Measurements from ENCODE around the gene CCND2. TPM values are rescaled to one million over a fixed set of nuclear protein-coding genes. Genes with fewer than 3 reads are reported as not detected.
A peak's percentile ranks its signal among the peaks of the same experiment; 100 is the strongest.

The CCND2 gene
- total RNA-seq, 2 experiments from 2014 or later: 357 to 369 TPM

DNA sequence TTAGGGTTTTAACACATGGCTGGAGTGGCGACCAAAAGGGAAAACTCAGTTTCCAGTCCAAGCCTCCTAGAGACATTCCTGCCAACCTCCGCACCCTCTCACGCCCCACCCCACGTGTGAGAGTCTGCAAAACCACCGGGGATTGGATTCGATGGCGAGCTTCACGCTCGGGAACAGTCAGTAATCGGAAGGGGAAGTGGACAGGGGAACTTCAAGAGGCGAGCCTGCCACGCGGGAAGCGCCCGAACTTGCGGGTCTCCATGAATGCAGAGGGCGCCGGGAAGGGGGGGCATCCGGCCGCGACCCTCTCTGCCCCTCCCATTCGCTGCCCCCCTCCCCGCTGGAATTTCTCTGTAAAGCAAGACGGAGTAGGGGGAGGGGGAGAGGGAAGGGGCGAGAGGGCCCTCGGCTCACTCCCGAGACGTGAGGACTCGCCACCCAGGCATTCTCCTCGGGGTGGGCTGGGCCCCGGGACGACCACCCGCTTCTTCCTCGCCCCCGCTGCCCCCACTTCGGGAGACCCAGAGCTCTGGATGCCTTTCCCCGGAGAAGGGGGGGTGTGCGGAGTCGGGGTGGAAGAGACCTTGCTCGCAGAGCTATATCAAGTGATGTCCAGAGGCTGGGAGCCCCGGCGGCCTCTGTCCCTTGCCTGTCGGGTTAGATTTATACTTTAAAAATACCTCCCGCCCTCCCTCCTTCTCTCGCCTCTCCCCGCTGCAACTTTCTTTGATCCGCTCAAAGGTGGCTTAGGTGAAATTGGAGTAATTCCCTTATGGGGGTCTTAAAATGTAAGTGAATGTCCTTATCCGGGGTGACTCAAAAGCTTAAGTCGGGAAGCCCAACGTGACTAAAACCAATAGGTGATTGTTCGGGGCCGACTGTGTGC is 2.5 kb upstream of the CCND2 start:
- ATAC-seq (no peak), DNase-seq (peak; percentile 67)
- peak overlapping the region; percentile 99 for H3K27ac Mint-ChIP-seq
- H3K9me3 Mint-ChIP-seq (ENCODE audit: low read depth): no peaks in the 10 kb centered on the region
- no peaks in the 10 kb centered on the region for H3K27me3 Mint-ChIP-seq
- ChIA-PET POLR2A (interaction anchor here (0.8 to 3.3 kb wide), 11 partner anchors 13 to 402 kb away, joined by 3 to 22 read pairs (median 4); partner anchors contain the start of gene PARP11), CTCF (interaction anchor here (0.5 to 1.5 kb wide), 11 partner anchors 11 to 272 kb away, joined by 3 to 6 read pairs (median 3); no protein-coding TSS in a partner anchor)
- H3K4me3 Mint-ChIP-seq: peak overlapping the region; percentile 95
- intact Hi-C loops (cut with DNase I, micrococcal nuclease): no loop called here
- peaks cover 23% of the 10 kb centered on the region for H3K36me3 Mint-ChIP-seq (ENCODE audit: low read depth)
- peaks cover 25% of the 10 kb centered on the region for H3K4me1 Mint-ChIP-seq

GRCh38 chr12:4271717-4272423 is 1.7 kb upstream of the CCND2 start:
- POLR2A ChIA-PET: interaction anchor here (0.8 to 3.3 kb wide), 10 partner anchors 18 to 402 kb away, joined by 3 to 22 read pairs (median 4); partner anchors contain the start of gene PARP11
- ATAC-seq: peak; percentile 55
- Mint-ChIP-seq H3K9me3 (ENCODE audit: low read depth) (no peaks in the 10 kb centered on the region), H3K4me3 (peak overlapping the region; percentile 95), H3K27me3 (no peaks in the 10 kb centered on the region), H3K27ac (peak overlapping the region; percentile 99), H3K4me1 (peaks cover 32% of the 10 kb centered on the region), H3K36me3 (ENCODE audit: low read depth) (peaks cover 31% of the 10 kb centered on the region)
- intact Hi-C loops (cut with DNase I, micrococcal nuclease): loop anchor here (1.0 to 2.0 kb wide), 7 partner anchors 21 to 399 kb away; partner anchors contain the start of gene PARP11 (in 1 of the 2)
- CTCF ChIA-PET: interaction anchor here (0.7 to 8.6 kb wide), 7 partner anchors 14 to 386 kb away, joined by 3 to 109 read pairs (median 3); no protein-coding TSS in a partner anchor
- peak; percentile 94 for DNase-seq

- H3K4me3 Mint-ChIP-seq: peak overlapping the region; percentile 95
- POLR2A ChIA-PET: interaction anchor here (0.5 to 3.3 kb wide), 13 partner anchors 17 to 403 kb away, joined by 3 to 22 read pairs (median 3); no protein-coding TSS in a partner anchor
- H3K36me3 Mint-ChIP-seq (ENCODE audit: low read depth): peaks cover 39% of the 10 kb centered on the region
- H3K27ac Mint-ChIP-seq: peak overlapping the region; percentile 99
- CTCF ChIA-PET: interaction anchor here (0.6 to 8.6 kb wide), 11 partner anchors 15 to 387 kb away, joined by 3 to 109 read pairs (median 3); no protein-coding TSS in a partner anchor
- H3K4me1 Mint-ChIP-seq: peaks cover 35% of the 10 kb centered on the region
- no peaks in the 10 kb centered on the region for H3K9me3 Mint-ChIP-seq (ENCODE audit: low read depth)
- intact Hi-C loops (cut with DNase I, micrococcal nuclease): loop anchor here (1.0 to 2.0 kb wide), 8 partner anchors 22 to 400 kb away; partner anchors contain the start of gene PARP11 (in 1 of the 2)
- ATAC-seq: peak; percentile 11
- no peaks in the 10 kb centered on the region for H3K27me3 Mint-ChIP-seq
- peak; percentile 87 for DNase-seq
These were observed 914 bp upstream of the CCND2 start for GRCh38 chr12:4272424-4273272.

- peak overlapping the region; percentile 95 for H3K4me3 Mint-ChIP-seq
- peaks cover 35% of the 10 kb centered on the region for H3K4me1 Mint-ChIP-seq
- ATAC-seq: peak; percentile 1
- DNase-seq: no peak
- H3K27ac Mint-ChIP-seq: peak overlapping the region; percentile 99
- no peaks in the 10 kb centered on the region for H3K27me3 Mint-ChIP-seq
- POLR2A ChIA-PET: interaction anchor here (0.5 to 3.3 kb wide), 9 partner anchors 16 to 300 kb away, joined by 3 to 22 read pairs (median 3); no protein-coding TSS in a partner anchor
- CTCF ChIA-PET: interaction anchor here (0.6 to 8.6 kb wide), 8 partner anchors 89 to 388 kb away, joined by 3 to 109 read pairs (median 4); no protein-coding TSS in a partner anchor
- H3K9me3 Mint-ChIP-seq (ENCODE audit: low read depth): no peaks in the 10 kb centered on the region
- intact Hi-C loops (cut with DNase I, micrococcal nuclease): loop anchor here (1.0 to 2.0 kb wide), 5 partner anchors 22 to 400 kb away; partner anchors contain the start of gene PARP11 (in 1 of the 2)
- peaks cover 45% of the 10 kb centered on the region for H3K36me3 Mint-ChIP-seq (ENCODE audit: low read depth)
These were observed 300 bp upstream of the CCND2 start for GRCh38 chr12:4273273-4273651.

GRCh38 chr12:4274396-4275015 is 944 bp downstream of the CCND2 start:
- H3K4me1 Mint-ChIP-seq: peaks cover 41% of the 10 kb centered on the region
- intact Hi-C loops (cut with DNase I, micrococcal nuclease): no loop called here
- peak overlapping the region; percentile 95 for H3K4me3 Mint-ChIP-seq
- H3K27ac Mint-ChIP-seq: peak overlapping the region; percentile 99
- DNase-seq (peak; percentile 53), ATAC-seq (no peak)
- H3K27me3 Mint-ChIP-seq: no peaks in the 10 kb centered on the region
- ChIA-PET CTCF (interaction anchor here (0.6 to 8.6 kb wide), 6 partner anchors 87 to 389 kb away, joined by 3 to 109 read pairs (median 4); no protein-coding TSS in a partner anchor), POLR2A (interaction anchor here (0.7 to 3.3 kb wide), 2 partner anchors 128 to 204 kb away, joined by 4 to 22 read pairs; no protein-coding TSS in a partner anchor)
- H3K9me3 Mint-ChIP-seq (ENCODE audit: low read depth): no peaks in the 10 kb centered on the region
- peaks cover 57% of the 10 kb centered on the region for H3K36me3 Mint-ChIP-seq (ENCODE audit: low read depth)

DNA sequence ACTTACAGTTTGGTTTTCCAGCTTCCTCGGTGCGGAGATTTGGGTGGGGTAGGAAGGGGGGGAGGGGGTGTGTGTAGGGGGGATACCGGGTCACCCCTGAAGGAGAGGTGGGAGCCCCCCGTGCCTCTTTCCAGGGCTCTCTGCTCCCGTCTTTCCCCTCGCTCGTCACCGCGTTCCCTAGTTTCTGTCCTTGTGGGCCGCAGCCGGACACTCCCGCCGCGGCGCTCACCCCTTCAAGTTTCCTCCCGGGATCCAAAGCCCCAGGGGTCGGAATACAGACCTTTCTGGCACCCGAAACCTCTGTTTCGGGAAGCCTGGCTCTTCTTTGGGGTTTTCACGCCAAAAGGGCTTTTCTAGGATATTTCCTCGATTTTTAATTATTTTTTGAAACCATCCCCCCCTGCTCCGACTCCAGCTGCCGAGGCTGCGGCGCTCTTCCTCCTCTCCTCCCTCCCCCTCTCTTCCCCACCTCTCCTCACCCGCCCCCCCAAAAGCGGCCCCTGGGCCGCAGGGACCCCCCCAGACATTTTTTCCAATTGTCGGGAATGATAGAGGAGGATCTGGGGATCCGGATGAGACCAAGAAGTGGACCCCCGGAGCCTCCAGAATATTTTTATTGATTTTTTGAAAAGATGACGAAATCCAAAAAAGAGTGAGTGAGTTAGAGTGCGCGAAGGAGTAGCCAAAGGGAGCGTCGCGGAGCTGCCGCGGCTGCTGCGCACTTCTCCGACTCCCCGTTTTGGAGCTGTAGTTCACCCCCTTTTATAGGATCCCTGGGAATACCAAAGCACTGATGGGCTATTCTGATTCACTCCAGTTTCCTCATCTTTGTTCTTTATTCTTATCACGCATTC is 1.7 kb downstream of the CCND2 start:
- DNase-seq (peak; percentile 50), ATAC-seq (no peak)
- Mint-ChIP-seq H3K9me3 (ENCODE audit: low read depth) (no peaks in the 10 kb centered on the region), H3K27ac (peak overlapping the region; percentile 99), H3K36me3 (ENCODE audit: low read depth) (peaks cover 65% of the 10 kb centered on the region), H3K4me3 (peak overlapping the region; percentile 95), H3K27me3 (no peaks in the 10 kb centered on the region), H3K4me1 (peaks cover 48% of the 10 kb centered on the region)
- intact Hi-C loops (cut with DNase I, micrococcal nuclease): no loop called here
- ChIA-PET CTCF (interaction anchor here (0.6 to 8.6 kb wide), 21 partner anchors 10 to 390 kb away, joined by 3 to 109 read pairs (median 11); no protein-coding TSS in a partner anchor), POLR2A (interaction anchor here (0.7 to 2.6 kb wide), 5 partner anchors 12 to 389 kb away, joined by 3 to 12 read pairs (median 5); no protein-coding TSS in a partner anchor)

DNA sequence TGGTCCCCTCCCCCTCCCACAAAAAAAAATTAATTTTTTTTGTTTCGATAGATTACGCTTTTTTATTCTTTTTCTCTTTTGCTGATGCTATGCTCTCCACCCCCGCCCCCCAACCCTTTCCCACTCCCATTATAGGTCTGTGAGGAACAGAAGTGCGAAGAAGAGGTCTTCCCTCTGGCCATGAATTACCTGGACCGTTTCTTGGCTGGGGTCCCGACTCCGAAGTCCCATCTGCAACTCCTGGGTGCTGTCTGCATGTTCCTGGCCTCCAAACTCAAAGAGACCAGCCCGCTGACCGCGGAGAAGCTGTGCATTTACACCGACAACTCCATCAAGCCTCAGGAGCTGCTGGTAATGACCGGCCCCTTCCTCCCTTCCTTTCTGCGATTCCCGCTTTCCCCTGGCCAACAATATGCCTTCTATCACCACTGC is 2.3 kb downstream of the CCND2 start:
- Mint-ChIP-seq H3K27ac (peak overlapping the region; percentile 99), H3K36me3 (ENCODE audit: low read depth) (peaks cover 71% of the 10 kb centered on the region), H3K9me3 (ENCODE audit: low read depth) (no peaks in the 10 kb centered on the region), H3K27me3 (no peaks in the 10 kb centered on the region), H3K4me1 (peaks cover 54% of the 10 kb centered on the region), H3K4me3 (peak overlapping the region; percentile 95)
- POLR2A ChIA-PET: interaction anchor here (0.7 to 2.6 kb wide), 5 partner anchors 11 to 403 kb away, joined by 3 to 12 read pairs (median 5); partner anchors contain the start of gene PARP11
- intact Hi-C loops (cut with DNase I, micrococcal nuclease): no loop called here
- peak; percentile 20 for DNase-seq
- no peak for ATAC-seq
- CTCF ChIA-PET: interaction anchor here (0.6 to 8.6 kb wide), 41 partner anchors 8 to 499 kb away, joined by 3 to 109 read pairs (median 8); no protein-coding TSS in a partner anchor

DNA sequence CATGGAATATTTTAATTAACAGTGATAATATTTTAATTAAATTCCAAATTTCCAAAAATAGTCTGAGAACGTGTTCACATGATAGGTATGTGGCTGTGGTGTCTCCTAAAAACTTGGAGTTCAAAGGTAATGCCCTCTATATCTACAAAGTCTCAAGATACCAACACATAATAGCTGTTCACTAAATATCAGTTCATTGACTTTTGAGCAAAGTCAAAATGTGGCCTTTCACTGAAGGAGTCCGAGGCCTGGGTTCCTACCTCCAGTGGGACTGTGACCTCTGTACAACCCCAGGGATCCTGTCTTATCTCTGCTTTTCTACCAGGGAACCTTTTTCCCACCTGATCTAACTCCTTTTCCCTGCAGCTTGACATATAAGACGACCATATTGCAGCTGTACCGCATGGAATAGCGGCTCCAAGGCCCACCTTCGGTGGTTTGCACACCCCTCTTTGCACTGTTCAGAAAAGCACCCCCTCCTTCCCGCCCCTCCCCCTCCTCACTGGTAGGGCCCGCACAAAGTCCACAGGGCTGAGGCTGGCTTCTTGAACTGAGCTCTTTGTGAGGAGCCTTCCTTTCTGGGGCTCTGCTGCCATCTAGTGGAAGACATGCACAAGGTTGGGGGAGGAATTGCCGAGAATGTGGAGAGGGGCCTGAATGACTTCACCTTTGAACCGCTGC is 3.1 kb downstream of the CCND2 start:
- Mint-ChIP-seq H3K4me3 (peak overlapping the region; percentile 95), H3K27ac (peak overlapping the region; percentile 99), H3K9me3 (ENCODE audit: low read depth) (no peaks in the 10 kb centered on the region), H3K36me3 (ENCODE audit: low read depth) (peaks cover 79% of the 10 kb centered on the region), H3K27me3 (no peaks in the 10 kb centered on the region), H3K4me1 (peaks cover 62% of the 10 kb centered on the region)
- ChIA-PET POLR2A (interaction anchor here (0.6 to 2.6 kb wide), 19 partner anchors 8 to 403 kb away, joined by 3 to 12 read pairs (median 4); partner anchors contain the start of gene PARP11), CTCF (interaction anchor here (0.6 to 8.6 kb wide), 75 partner anchors 9 to 516 kb away, joined by 3 to 109 read pairs (median 6); no protein-coding TSS in a partner anchor)
- peak; percentile 39 for ATAC-seq
- intact Hi-C loops (cut with DNase I, micrococcal nuclease): loop anchor here (1.0 kb wide), 6 partner anchors 8 to 391 kb away; no protein-coding TSS in a partner anchor
- peak; percentile 93 for DNase-seq

Data from activated CD4-positive, alpha-beta T cell treated with anti-CD3 and anti-CD28 coated beads for 36 hours (primary cell).